ENCODE data around the gene C7orf25.

C7orf25 gene
- 0 to 0.19 (median 0.17) reads per million in 3 donors for total RNA-seq

GRCh38 chr7:42911454-42912447 lies at the start of gene C7orf25:
Gene C7orf25, minus strand, starts transcription at chr7:42912070. Its CDS starts 1,170 bp downstream, at chr7:42910900.
- no peaks in the 10 kb centered on the region for H3K27me3 ChIP-seq (replicated peaks; ENCODE audit: control insufficient read depth, insufficient read depth, low read length, poor library complexity, severe bottlenecking)
- H3K36me3 ChIP-seq (ENCODE audit: control insufficient read depth, insufficient read depth, low read length), result peaks cover 9% of the 10 kb centered on the region
- DNase-seq, result peak; percentile 91 to 95 (median 94)
- peak within 1 kb of the TSS; percentile 71 for H3K27ac ChIP-seq (ENCODE audit: insufficient read depth, low read length, poor library complexity, severe bottlenecking)
- no peaks in the 10 kb centered on the region for H3K4me1 ChIP-seq (ENCODE audit: control insufficient read depth, insufficient read depth, low read length, poor library complexity, severe bottlenecking)
- H3K4me3 ChIP-seq (ENCODE audit: insufficient read depth, low read depth, low read length, poor library complexity, severe bottlenecking), result peak within 1 kb of the TSS; percentile 70
- H3K9me3 ChIP-seq (ENCODE audit: control insufficient read depth, low read length), result no peaks in the 10 kb centered on the region

DNA sequence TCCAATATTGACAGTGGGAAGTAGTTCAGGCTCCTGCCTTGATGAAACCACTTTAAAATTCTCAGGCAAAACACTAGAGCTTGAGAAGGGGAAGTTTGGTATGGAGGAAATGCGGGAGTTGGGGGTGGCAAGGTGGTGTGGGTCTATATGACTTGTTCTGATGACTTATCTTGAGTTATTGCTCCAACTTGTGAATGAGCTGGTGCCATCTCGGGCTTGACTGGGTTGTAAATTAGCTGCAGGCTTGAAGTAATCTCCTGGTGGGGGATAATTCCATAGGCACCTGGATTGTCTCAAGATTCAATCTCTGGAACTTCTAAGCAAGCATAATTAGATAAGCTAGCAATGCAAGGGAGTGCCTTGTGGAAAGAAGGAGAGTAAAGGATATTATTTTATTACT lies 49.3 kb upstream of the C7orf25 start:
- Histone ChIP-seq H3K9me3 (ENCODE audit: control insufficient read depth, low read length) (no peaks in the 10 kb centered on the region), H3K4me3 (ENCODE audit: insufficient read depth, low read depth, low read length, poor library complexity, severe bottlenecking) (no peak overlapping the region), H3K4me1 (ENCODE audit: control insufficient read depth, insufficient read depth, low read length, poor library complexity, severe bottlenecking) (no peaks in the 10 kb centered on the region), H3K27ac (ENCODE audit: insufficient read depth, low read length, poor library complexity, severe bottlenecking) (no peak overlapping the region), H3K36me3 (ENCODE audit: control insufficient read depth, insufficient read depth, low read length) (no peaks in the 10 kb centered on the region), H3K27me3 (replicated peaks; ENCODE audit: control insufficient read depth, insufficient read depth, low read length, poor library complexity, severe bottlenecking) (no peaks in the 10 kb centered on the region)
- no peak for DNase-seq

DNA sequence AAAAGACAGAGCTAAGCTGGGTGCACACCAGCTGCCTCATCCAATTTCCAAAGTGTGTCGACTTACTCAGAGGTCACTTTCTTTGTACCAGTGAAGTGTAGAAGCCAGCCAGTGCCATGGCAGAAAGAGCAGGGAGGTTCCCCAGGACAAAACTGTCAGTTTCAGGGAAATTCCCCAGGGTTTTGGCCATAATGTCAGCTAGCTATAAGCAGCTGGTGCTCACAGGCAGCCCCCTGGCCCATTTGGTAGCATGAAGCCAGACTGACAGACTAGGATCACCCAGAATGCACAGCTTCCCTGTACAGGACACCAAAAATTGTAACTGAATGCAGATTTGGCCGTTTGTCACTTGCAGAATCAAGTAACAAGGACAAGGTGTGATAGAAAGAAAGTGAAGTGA lies 48.9 kb upstream of the C7orf25 start:
- Histone ChIP-seq H3K9me3 (ENCODE audit: control insufficient read depth, low read length) (no peaks in the 10 kb centered on the region), H3K4me3 (ENCODE audit: insufficient read depth, low read depth, low read length, poor library complexity, severe bottlenecking) (no peak overlapping the region), H3K27me3 (replicated peaks; ENCODE audit: control insufficient read depth, insufficient read depth, low read length, poor library complexity, severe bottlenecking) (no peaks in the 10 kb centered on the region), H3K4me1 (ENCODE audit: control insufficient read depth, insufficient read depth, low read length, poor library complexity, severe bottlenecking) (no peaks in the 10 kb centered on the region), H3K27ac (ENCODE audit: insufficient read depth, low read length, poor library complexity, severe bottlenecking) (no peak overlapping the region), H3K36me3 (ENCODE audit: control insufficient read depth, insufficient read depth, low read length) (no peaks in the 10 kb centered on the region)
- no peak for DNase-seq

DNA sequence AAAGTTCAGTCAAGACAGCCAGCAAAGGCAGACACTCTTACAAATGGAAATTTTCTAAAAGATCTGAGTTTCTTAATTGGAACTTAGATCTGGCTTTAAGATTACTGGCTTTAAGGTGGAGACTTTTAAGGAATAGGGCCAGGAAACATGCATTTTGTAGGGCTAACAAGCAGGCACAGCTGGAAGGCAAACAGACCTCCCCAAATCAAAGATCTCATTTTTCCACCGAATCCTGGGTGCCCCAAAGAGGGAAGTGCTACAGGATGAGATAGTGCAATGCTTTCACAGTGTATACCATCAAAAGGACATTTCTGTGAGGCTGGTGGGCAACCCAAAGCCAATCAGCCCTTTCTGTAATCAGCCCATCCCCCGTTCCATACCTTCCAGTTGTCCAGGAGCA lies 47.7 kb upstream of the C7orf25 start:
- H3K27me3 ChIP-seq (replicated peaks; ENCODE audit: control insufficient read depth, insufficient read depth, low read length, poor library complexity, severe bottlenecking), result no peaks in the 10 kb centered on the region
- no peaks in the 10 kb centered on the region for H3K36me3 ChIP-seq (ENCODE audit: control insufficient read depth, insufficient read depth, low read length)
- no peaks in the 10 kb centered on the region for H3K4me1 ChIP-seq (ENCODE audit: control insufficient read depth, insufficient read depth, low read length, poor library complexity, severe bottlenecking)
- no peak overlapping the region for H3K4me3 ChIP-seq (ENCODE audit: insufficient read depth, low read depth, low read length, poor library complexity, severe bottlenecking)
- no peaks in the 10 kb centered on the region for H3K9me3 ChIP-seq (ENCODE audit: control insufficient read depth, low read length)
- no peak overlapping the region for H3K27ac ChIP-seq (ENCODE audit: insufficient read depth, low read length, poor library complexity, severe bottlenecking)
- no peak for DNase-seq

DNA sequence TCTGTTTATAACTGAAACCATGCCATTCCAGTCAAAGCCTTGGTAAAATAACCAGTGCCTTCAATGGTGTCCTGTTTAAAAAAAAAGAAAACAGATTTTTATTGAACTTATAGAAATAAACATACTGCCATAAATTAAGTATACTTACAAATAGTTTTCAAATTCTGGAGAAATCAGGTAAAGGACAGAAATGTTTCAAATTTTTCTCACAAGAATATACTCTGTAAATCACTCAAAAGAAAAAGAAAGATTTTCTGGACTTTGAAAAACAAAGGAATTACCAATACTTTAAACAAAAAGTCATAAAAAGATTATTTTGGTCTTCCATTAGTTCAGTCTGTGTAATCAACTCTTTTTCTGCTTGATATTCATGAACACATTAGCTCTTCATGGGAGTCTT lies 44.2 kb upstream of the C7orf25 start:
- Histone ChIP-seq H3K27me3 (replicated peaks; ENCODE audit: control insufficient read depth, insufficient read depth, low read length, poor library complexity, severe bottlenecking) (no peaks in the 10 kb centered on the region), H3K4me3 (ENCODE audit: insufficient read depth, low read depth, low read length, poor library complexity, severe bottlenecking) (no peak overlapping the region), H3K4me1 (ENCODE audit: control insufficient read depth, insufficient read depth, low read length, poor library complexity, severe bottlenecking) (no peaks in the 10 kb centered on the region), H3K36me3 (ENCODE audit: control insufficient read depth, insufficient read depth, low read length) (no peaks in the 10 kb centered on the region), H3K9me3 (ENCODE audit: control insufficient read depth, low read length) (no peaks in the 10 kb centered on the region), H3K27ac (ENCODE audit: insufficient read depth, low read length, poor library complexity, severe bottlenecking) (no peak overlapping the region)
- DNase-seq, result no peak

DNA sequence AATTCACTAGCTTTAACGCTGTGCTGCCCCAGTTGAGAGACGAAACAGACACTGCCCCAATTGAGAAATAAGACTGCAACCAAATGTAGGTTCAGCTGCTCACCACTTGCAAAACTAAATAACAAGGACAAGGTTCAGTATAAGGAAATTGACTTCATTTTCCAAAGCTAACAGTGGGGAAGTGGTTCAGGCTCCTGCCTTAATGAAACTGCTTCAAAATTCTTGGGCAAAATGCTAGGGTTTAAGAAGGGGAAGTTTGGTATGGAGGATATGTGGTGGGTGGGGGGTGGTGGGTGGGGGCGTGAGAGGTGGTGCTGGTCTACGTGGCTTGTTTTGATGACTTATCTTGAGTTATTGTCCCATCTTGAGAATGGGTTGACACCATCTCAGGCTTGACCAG lies 42.1 kb upstream of the C7orf25 start:
- no peaks in the 10 kb centered on the region for H3K4me1 ChIP-seq (ENCODE audit: control insufficient read depth, insufficient read depth, low read length, poor library complexity, severe bottlenecking)
- H3K4me3 ChIP-seq (ENCODE audit: insufficient read depth, low read depth, low read length, poor library complexity, severe bottlenecking), result no peak overlapping the region
- no peak for DNase-seq
- H3K9me3 ChIP-seq (ENCODE audit: control insufficient read depth, low read length), result no peaks in the 10 kb centered on the region
- no peak overlapping the region for H3K27ac ChIP-seq (ENCODE audit: insufficient read depth, low read length, poor library complexity, severe bottlenecking)
- H3K36me3 ChIP-seq (ENCODE audit: control insufficient read depth, insufficient read depth, low read length), result no peaks in the 10 kb centered on the region
- H3K27me3 ChIP-seq (replicated peaks; ENCODE audit: control insufficient read depth, insufficient read depth, low read length, poor library complexity, severe bottlenecking), result no peaks in the 10 kb centered on the region

GRCh38 chr7:42952328-42952727 lies 40.5 kb upstream of the C7orf25 start:
- no peaks in the 10 kb centered on the region for H3K27me3 ChIP-seq (replicated peaks; ENCODE audit: control insufficient read depth, insufficient read depth, low read length, poor library complexity, severe bottlenecking)
- H3K27ac ChIP-seq (ENCODE audit: insufficient read depth, low read length, poor library complexity, severe bottlenecking), result no peak overlapping the region
- no peak for DNase-seq
- no peaks in the 10 kb centered on the region for H3K9me3 ChIP-seq (ENCODE audit: control insufficient read depth, low read length)
- no peaks in the 10 kb centered on the region for H3K4me1 ChIP-seq (ENCODE audit: control insufficient read depth, insufficient read depth, low read length, poor library complexity, severe bottlenecking)
- H3K36me3 ChIP-seq (ENCODE audit: control insufficient read depth, insufficient read depth, low read length), result no peaks in the 10 kb centered on the region
- no peak overlapping the region for H3K4me3 ChIP-seq (ENCODE audit: insufficient read depth, low read depth, low read length, poor library complexity, severe bottlenecking)

DNA sequence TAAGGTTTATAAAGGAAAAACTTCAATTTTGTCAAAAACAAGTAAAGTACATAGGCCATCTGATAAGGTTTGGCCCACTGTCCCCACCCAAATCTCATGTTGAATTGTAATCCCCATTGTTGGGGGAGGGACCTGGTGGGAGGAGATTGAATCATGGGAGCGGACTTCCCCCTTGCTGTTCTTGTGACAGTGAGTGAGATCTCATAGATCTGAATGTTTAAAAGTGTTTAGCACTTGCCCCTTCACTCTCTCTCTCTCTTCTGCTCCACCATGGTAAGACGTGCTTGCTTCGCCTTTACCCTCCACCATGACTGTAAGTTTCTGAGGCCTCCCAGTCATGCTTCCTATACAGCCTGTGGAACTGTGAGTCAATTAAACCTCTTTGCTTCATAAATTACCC lies 38.5 kb upstream of the C7orf25 start:
- no peak for DNase-seq
- Histone ChIP-seq H3K4me3 (ENCODE audit: insufficient read depth, low read depth, low read length, poor library complexity, severe bottlenecking) (no peak overlapping the region), H3K27me3 (replicated peaks; ENCODE audit: control insufficient read depth, insufficient read depth, low read length, poor library complexity, severe bottlenecking) (no peaks in the 10 kb centered on the region), H3K36me3 (ENCODE audit: control insufficient read depth, insufficient read depth, low read length) (no peaks in the 10 kb centered on the region), H3K27ac (ENCODE audit: insufficient read depth, low read length, poor library complexity, severe bottlenecking) (no peak overlapping the region), H3K4me1 (ENCODE audit: control insufficient read depth, insufficient read depth, low read length, poor library complexity, severe bottlenecking) (no peaks in the 10 kb centered on the region), H3K9me3 (ENCODE audit: control insufficient read depth, low read length) (no peaks in the 10 kb centered on the region)

- DNase-seq, result no peak
- no peaks in the 10 kb centered on the region for H3K27me3 ChIP-seq (replicated peaks; ENCODE audit: control insufficient read depth, insufficient read depth, low read length, poor library complexity, severe bottlenecking)
- H3K27ac ChIP-seq (ENCODE audit: insufficient read depth, low read length, poor library complexity, severe bottlenecking), result no peak overlapping the region
- H3K36me3 ChIP-seq (ENCODE audit: control insufficient read depth, insufficient read depth, low read length), result no peaks in the 10 kb centered on the region
- H3K4me1 ChIP-seq (ENCODE audit: control insufficient read depth, insufficient read depth, low read length, poor library complexity, severe bottlenecking), result no peaks in the 10 kb centered on the region
- H3K9me3 ChIP-seq (ENCODE audit: control insufficient read depth, low read length), result no peaks in the 10 kb centered on the region
- H3K4me3 ChIP-seq (ENCODE audit: insufficient read depth, low read depth, low read length, poor library complexity, severe bottlenecking), result no peak overlapping the region
These were observed 35.7 kb upstream of the C7orf25 start for GRCh38 chr7:42947521-42947920.

GRCh38 chr7:42946627-42946950 lies 34.7 kb upstream of the C7orf25 start:
- H3K4me1 ChIP-seq (ENCODE audit: control insufficient read depth, insufficient read depth, low read length, poor library complexity, severe bottlenecking), result no peaks in the 10 kb centered on the region
- H3K27ac ChIP-seq (ENCODE audit: insufficient read depth, low read length, poor library complexity, severe bottlenecking), result no peak overlapping the region
- DNase-seq, result no peak
- no peaks in the 10 kb centered on the region for H3K9me3 ChIP-seq (ENCODE audit: control insufficient read depth, low read length)
- H3K27me3 ChIP-seq (replicated peaks; ENCODE audit: control insufficient read depth, insufficient read depth, low read length, poor library complexity, severe bottlenecking), result no peaks in the 10 kb centered on the region
- no peak overlapping the region for H3K4me3 ChIP-seq (ENCODE audit: insufficient read depth, low read depth, low read length, poor library complexity, severe bottlenecking)
- H3K36me3 ChIP-seq (ENCODE audit: control insufficient read depth, insufficient read depth, low read length), result no peaks in the 10 kb centered on the region
